ENCODE results near the gene RFC3.

- TF ChIP-seq CTCF (IDR thresholded peaks at IDR 0.05; ENCODE audit: poor library complexity), result no peak
- TF ChIP-seq EZH2phosphoT487 (IDR thresholded peaks at IDR 0.05; ENCODE audit: low read depth, severe bottlenecking, unreplicated experiment), result no peak
- no peak for TF ChIP-seq EZH2 (IDR thresholded peaks at IDR 0.05; ENCODE audit: borderline replicate concordance)
These were observed 50.5 kb downstream of the RFC3 start for GRCh38 chr13:33868343-33868994.
